Naive B cell (primary cell): Measurements from ENCODE around the gene CLPTM1. TPM values are rescaled to one million over a fixed set of nuclear protein-coding genes. Genes with fewer than 3 reads are reported as not detected.
"Not testable (repeated sequence)": the region's sequence is repeated elsewhere in the genome, so short reads cannot be mapped to it uniquely, and the experiment has no call there.

Experiments used
- ATAC-seq, 2 donors: fragments of 150-1000 bp; cut with Tn5 transposase; 2 replicates each; pipeline ENCODE4 v1.10.0; 2021; ENCODE audit warnings: low read depth in 2 of 2, mild to moderate bottlenecking in 2 of 2, moderate library complexity in 2 of 2
- DNase-seq: peaks from one replicate; pipeline ENCODE4 v3.0.0; 2022
- H3K27ac Mint-ChIP-seq, 6 donors: one replicate each; pipeline ENCODE4 v1.8.0; 2020 to 2022; ENCODE audit warnings: mild to moderate bottlenecking in 6 of 6, mixed read lengths in 6 of 6, moderate library complexity in 5 of 6, inconsistent platforms in 2 of 6
- H3K27me3 Mint-ChIP-seq, 3 donors: one replicate each; pipeline ENCODE4 v1.8.0; 2021 to 2022; ENCODE audit warnings: mixed read lengths in 3 of 3, mild to moderate bottlenecking in 1 of 3
- H3K36me3 Mint-ChIP-seq, 2 donors: one replicate each; pipeline ENCODE4 v1.8.0; 2020 to 2022; ENCODE audit warnings: mixed read lengths in 2 of 2, inconsistent platforms in 1 of 2, mild to moderate bottlenecking in 1 of 2
- H3K4me1 Mint-ChIP-seq, 3 donors: one replicate each; pipeline ENCODE4 v1.8.0; 2020 to 2022; ENCODE audit warnings: mixed read lengths in 3 of 3, inconsistent platforms in 1 of 3, mild to moderate bottlenecking in 1 of 3, moderate library complexity in 1 of 3
- H3K4me3 Mint-ChIP-seq, 8 donors: one replicate each; pipeline ENCODE4 v1.8.0; 2020 to 2022; ENCODE audit warnings: mild to moderate bottlenecking in 8 of 8, mixed read lengths in 8 of 8, moderate library complexity in 8 of 8, inconsistent platforms in 2 of 8
- H3K9me3 Mint-ChIP-seq, 7 donors: one replicate each; pipeline ENCODE4 v1.8.0; 2020 to 2022; ENCODE audit warnings: mixed read lengths in 7 of 7, mild to moderate bottlenecking in 5 of 7, inconsistent platforms in 2 of 7, moderate library complexity in 1 of 7
- polyA plus RNA-seq, 6 donors: library from polyadenylated mRNA; unstranded; fragments of 300-500 nt; fragmentation: Illumina TruSeq; gene quantifications; one replicate each; pipeline ENCODE4 v1.2.3, GENCODE V29; 2021; ENCODE audit warnings: low read depth in 6 of 6

CLPTM1 gene
- polyA plus RNA-seq, 6 donors from 2014 or later, result 17.5 to 27.2 (median 20.1) TPM

- Mint-ChIP-seq H3K36me3 (no peaks in the 10 kb centered on the region), H3K27me3 (no peaks in the 10 kb centered on the region), H3K4me3 (peak overlapping the region in 5 of 8 donors; percentile 16 to 82 (median 51)), H3K27ac (peak overlapping the region in 3 of 6 donors; percentile 20 to 96 (median 73)), H3K9me3 (no peaks in the 10 kb centered on the region), H3K4me1 (peaks cover 18 to 31% (median 30%) of the 10 kb centered on the region in 3 donors)
- DNase-seq (peak; percentile 69), ATAC-seq (no peak)
Observed at GRCh38 chr19:44951179-44952159, 3.7 kb upstream of the CLPTM1 start.

- ATAC-seq (no peak), DNase-seq (no peak)
- Mint-ChIP-seq H3K4me1 (peaks cover 34 to 58% (median 55%) of the 10 kb centered on the region in 3 donors), H3K27me3 (no peaks in the 10 kb centered on the region), H3K9me3 (no peaks in the 10 kb centered on the region), H3K4me3 (peak overlapping the region; percentile 91 to 100 (median 98)), H3K36me3 (no peaks in the 10 kb centered on the region), H3K27ac (peak overlapping the region; percentile 94 to 100 (median 97))
Observed at GRCh38 chr19:44954278-44954648, 917 bp upstream of the CLPTM1 start.

GRCh38 chr19:44955505-44956439, 592 bp downstream of the CLPTM1 start:
- Mint-ChIP-seq H3K9me3 (no peaks in the 10 kb centered on the region), H3K27me3 (no peaks in the 10 kb centered on the region), H3K27ac (peak overlapping the region; percentile 83 to 99 (median 92)), H3K4me1 (peaks cover 48 to 73% (median 70%) of the 10 kb centered on the region in 3 donors), H3K36me3 (no peaks in the 10 kb centered on the region), H3K4me3 (peak overlapping the region; percentile 91 to 100 (median 98))
- ATAC-seq (peak in 1 of 2 donors; percentile 18), DNase-seq (no peak)

GRCh38 chr19:44957526-44957925, 2.3 kb downstream of the CLPTM1 start:
- Mint-ChIP-seq H3K4me3 (peak overlapping the region; percentile 2 to 100 (median 92)), H3K4me1 (peaks cover 58 to 85% (median 78%) of the 10 kb centered on the region in 3 donors)
- ATAC-seq, result no peak

GRCh38 chr19:44958090-44958489, 2.9 kb downstream of the CLPTM1 start:
- DNase-seq (no peak), ATAC-seq (no peak)
- Mint-ChIP-seq H3K36me3 (no peaks in the 10 kb centered on the region), H3K4me3 (peak overlapping the region in 7 of 8 donors; percentile 2 to 93 (median 53)), H3K4me1 (peaks cover 59 to 86% (median 78%) of the 10 kb centered on the region in 3 donors), H3K27me3 (no peaks in the 10 kb centered on the region), H3K27ac (peak overlapping the region in 5 of 6 donors; percentile 38 to 91 (median 87)), H3K9me3 (no peaks in the 10 kb centered on the region)

More at GRCh38 chr19:44957526-44957925, 2.3 kb downstream of the CLPTM1 start:
- Mint-ChIP-seq H3K27me3 (no peaks in the 10 kb centered on the region), H3K36me3 (no peaks in the 10 kb centered on the region), H3K9me3 (no peaks in the 10 kb centered on the region), H3K27ac (peak overlapping the region in 3 of 6 donors; percentile 87 to 94 (median 87))
- DNase-seq, result no peak

- no peak for ATAC-seq
- Mint-ChIP-seq H3K27me3 (no peaks in the 10 kb centered on the region), H3K27ac (peak overlapping the region in 5 of 6 donors; percentile 47 to 97 (median 95)), H3K36me3 (peaks cover 0 to 4% of the 10 kb centered on the region in 2 donors), H3K9me3 (no peaks in the 10 kb centered on the region), H3K4me3 (peak overlapping the region in 5 of 8 donors; percentile 30 to 63 (median 45)), H3K4me1 (peaks cover 59 to 78% (median 64%) of the 10 kb centered on the region in 3 donors)
- DNase-seq, result no peak
Observed at GRCh38 chr19:44959691-44960090, 4.5 kb downstream of the CLPTM1 start.

GRCh38 chr19:44960906-44961728, 5.9 kb downstream of the CLPTM1 start:
- peak; percentile 62 for DNase-seq
- Mint-ChIP-seq H3K27me3 (no peaks in the 10 kb centered on the region), H3K4me1 (peaks cover 52 to 68% (median 57%) of the 10 kb centered on the region in 3 donors), H3K4me3 (peak overlapping the region; percentile 57 to 89 (median 73)), H3K9me3 (no peaks in the 10 kb centered on the region), H3K27ac (peak overlapping the region; percentile 82 to 97 (median 96)), H3K36me3 (peaks cover 0 to 6% of the 10 kb centered on the region in 2 donors)
- peak; percentile 98 for ATAC-seq

GRCh38 chr19:44961821-44962220, 6.6 kb downstream of the CLPTM1 start:
- peaks cover 45 to 61% (median 50%) of the 10 kb centered on the region in 3 donors for H3K4me1 Mint-ChIP-seq
- H3K27me3 Mint-ChIP-seq, result no peaks in the 10 kb centered on the region
- peak overlapping the region; percentile 57 to 89 (median 73) for H3K4me3 Mint-ChIP-seq
- H3K27ac Mint-ChIP-seq, result peak overlapping the region; percentile 82 to 97 (median 96)
- H3K36me3 Mint-ChIP-seq, result peaks cover 0 to 6% of the 10 kb centered on the region in 2 donors
- DNase-seq (no peak), ATAC-seq (no peak)
- H3K9me3 Mint-ChIP-seq, result no peaks in the 10 kb centered on the region

GRCh38 chr19:44968118-44968517, 12.9 kb downstream of the CLPTM1 start:
- Mint-ChIP-seq H3K27ac (no peak overlapping the region), H3K36me3 (peaks cover 7 to 15% of the 10 kb centered on the region in 2 donors)

GRCh38 chr19:44968670-44969069, 13.5 kb downstream of the CLPTM1 start:
- peaks cover 7 to 14% (median 8%) of the 10 kb centered on the region in 3 donors for H3K4me1 Mint-ChIP-seq
- H3K27me3 Mint-ChIP-seq, result no peaks in the 10 kb centered on the region
- H3K36me3 Mint-ChIP-seq, result peaks cover 7 to 15% of the 10 kb centered on the region in 2 donors
- ATAC-seq (no peak), DNase-seq (no peak)
- H3K9me3 Mint-ChIP-seq, result no peaks in the 10 kb centered on the region
- H3K27ac Mint-ChIP-seq, result no peak overlapping the region
- H3K4me3 Mint-ChIP-seq, result no peak overlapping the region

More at GRCh38 chr19:44968118-44968517, 12.9 kb downstream of the CLPTM1 start:
- Mint-ChIP-seq H3K9me3 (no peaks in the 10 kb centered on the region), H3K4me3 (no peak overlapping the region), H3K4me1 (peaks cover 2 to 8% (median 4%) of the 10 kb centered on the region in 3 donors), H3K27me3 (no peaks in the 10 kb centered on the region)
- DNase-seq, result no peak
- ATAC-seq, result no peak

GRCh38 chr19:44969437-44969836, 14.3 kb downstream of the CLPTM1 start:
- H3K27ac Mint-ChIP-seq, result no peak overlapping the region
- no peaks in the 10 kb centered on the region for H3K27me3 Mint-ChIP-seq
- no peaks in the 10 kb centered on the region for H3K9me3 Mint-ChIP-seq
- H3K4me1 Mint-ChIP-seq, result peaks cover 11 to 16% (median 15%) of the 10 kb centered on the region in 3 donors
- DNase-seq (no peak), ATAC-seq (no peak)
- H3K4me3 Mint-ChIP-seq, result no peak overlapping the region
- H3K36me3 Mint-ChIP-seq, result peaks cover 7 to 20% of the 10 kb centered on the region in 2 donors

- H3K9me3 Mint-ChIP-seq, H3K27me3 Mint-ChIP-seq, H3K27ac Mint-ChIP-seq, DNase-seq, H3K4me3 Mint-ChIP-seq, ATAC-seq: not testable (repeated sequence)
- Mint-ChIP-seq H3K36me3 (peaks cover 7 to 16% of the 10 kb centered on the region in 2 donors), H3K4me1 (peaks cover 8 to 16% (median 13%) of the 10 kb centered on the region in 3 donors)
Observed at GRCh38 chr19:44971451-44971850, 16.3 kb downstream of the CLPTM1 start.
